ENCODE results near the gene KCNQ5. TPM values are rescaled to one million over a fixed set of nuclear protein-coding genes. Genes with fewer than 3 reads are reported as not detected.

KCNQ5 gene
- total and polyA plus RNA-seq, 2 of the 8 experiments (the other 6 are each of a cell fraction or from before 2014, with no cell fraction given): 0.83 to 1.2 TPM

- 92% methylated on average over 1 of the region's 1 CpG; no CpG with 5 or more reads in 1 of the 2 experiments for WGBS, 2 experiments (ENCODE audit: extremely low coverage in 1 of 2, insufficient coverage in 1 of 2, insufficient read length in 1 of 2, insufficient replicate concordance in 2 of 2, low coverage in 1 of 2, low lambda C conversion rate in 2 of 2, missing lambda C conversion rate in 1 of 2)
- Histone ChIP-seq H4K20me1 (replicated peaks in 1 of 2; ENCODE audit: control insufficient read depth in 1 of 2, insufficient read depth in 2 of 2, low read length in 2 of 2) (no peaks in the 10 kb centered on the region), H3K9ac (replicated peaks in 1 of 4; ENCODE audit: extremely low read depth in 1 of 4, low read depth in 3 of 4, low read length in 3 of 4) (no peak overlapping the region), H4K8ac (ENCODE audit: extremely low read depth, insufficient read depth, low read length) (no peak overlapping the region), H4K5ac (ENCODE audit: insufficient read length, low read depth, low read length) (no peak overlapping the region), H2BK5ac (ENCODE audit: low read depth, low read length) (no peak overlapping the region), H3K4me2 (ENCODE audit: insufficient read depth in 1 of 2, low read depth in 2 of 2, low read length in 2 of 2) (no peak overlapping the region), H3K23me2 (ENCODE audit: low read depth, low read length) (no peaks in the 10 kb centered on the region), H3K14ac (ENCODE audit: insufficient read length) (no peak overlapping the region), H3K79me2 (ENCODE audit: control insufficient read depth in 1 of 2, insufficient read depth in 2 of 2, low read length in 2 of 2) (no peaks in the 10 kb centered on the region), H3K27ac (ENCODE audit: low read depth, low read length) (no peak overlapping the region), H3K56ac (replicated peaks; ENCODE audit: insufficient read length, low read depth, low read length) (no peak overlapping the region), H3K23ac (ENCODE audit: insufficient read length) (no peak overlapping the region), H2BK15ac (ENCODE audit: low read length) (no peak overlapping the region), H2AK5ac (ENCODE audit: low read depth, low read length) (no peak overlapping the region), H3K36me3 (ENCODE audit: control insufficient read depth in 2 of 4, insufficient read depth in 4 of 4, low read length in 3 of 4) (no peaks in the 10 kb centered on the region), H3K79me1 (ENCODE audit: low read depth, low read length) (no peaks in the 10 kb centered on the region), H2BK12ac (ENCODE audit: low read depth, low read length) (no peak overlapping the region), H4K91ac (replicated peaks; ENCODE audit: insufficient read length, low read length) (no peak overlapping the region), H3K18ac (ENCODE audit: extremely low read depth, low read length) (no peak overlapping the region), H3K4ac (replicated peaks; ENCODE audit: insufficient read length, low read depth, low read length) (no peak overlapping the region), H3K9me3 (ENCODE audit: insufficient read depth in 2 of 2, low read depth in 1 of 2, low read length in 1 of 2) (no peaks in the 10 kb centered on the region), H2BK120ac (replicated peaks; ENCODE audit: low read depth, low read length) (no peak overlapping the region), H3K4me1 (replicated peaks in 1 of 4; ENCODE audit: control insufficient read depth in 3 of 4, insufficient read depth in 4 of 4, low read length in 3 of 4) (no peaks in the 10 kb centered on the region), H3K27me3 (replicated peaks in 1 of 4; ENCODE audit: control insufficient read depth in 3 of 4, extremely low read depth in 1 of 4, insufficient read depth in 3 of 4, low read length in 3 of 4) (no peaks in the 10 kb centered on the region), H2AFZ (ENCODE audit: low read length) (no peak overlapping the region), H3K4me3 (ENCODE audit: extremely low read depth in 1 of 4, insufficient read depth in 2 of 4, low read depth in 3 of 4, low read length in 4 of 4) (no peak overlapping the region), H2BK20ac (ENCODE audit: low read length) (no peak overlapping the region)
- DNase-seq (ENCODE audit: low read depth in 1 of 2, low spot score in 2 of 2) (no peak), FAIRE-seq (no peak)
- POLR2A ChIA-PET (ENCODE audit: partially characterized antibody): no interaction called here
- CTCF ChIA-PET (ENCODE audit: partially characterized antibody): interaction anchor here (1.0 kb wide), 1 partner anchor 11 kb away, joined by 3 read pairs; no protein-coding TSS in a partner anchor
- TF ChIP-seq BACH1 (IDR thresholded peaks at IDR 0.05; ENCODE audit: low read length) (no peak), RBBP5 (IDR thresholded peaks at IDR 0.05; ENCODE audit: borderline replicate concordance, low read depth, low read length) (no peak), CBX8 (IDR thresholded peaks at IDR 0.05; ENCODE audit: borderline replicate concordance, low read depth, low read length) (no peak), RFX5 (IDR thresholded peaks at IDR 0.05; ENCODE audit: borderline replicate concordance, low read depth, low read length) (no peak), POU5F1 (IDR thresholded peaks at IDR 0.05; ENCODE audit: low read depth, low read length) (no peak), MAFK (IDR thresholded peaks at IDR 0.05; ENCODE audit: low read depth, low read length) (no peak), PHF8 (conservative IDR thresholded peaks at IDR 0.05; ENCODE audit: low read depth, low read length) (no peak), CBX5 (IDR thresholded peaks at IDR 0.05; ENCODE audit: low read depth, low read length) (no peak), MAX (IDR thresholded peaks at IDR 0.05) (no peak), BRCA1 (IDR thresholded peaks at IDR 0.05; ENCODE audit: low read depth, low read length) (no peak), HDAC2 (IDR thresholded peaks at IDR 0.05; ENCODE audit: borderline replicate concordance in 1 of 2, low read depth in 2 of 2, low read length in 2 of 2) (no peak)
- TF ChIP-seq, protein P1, sequence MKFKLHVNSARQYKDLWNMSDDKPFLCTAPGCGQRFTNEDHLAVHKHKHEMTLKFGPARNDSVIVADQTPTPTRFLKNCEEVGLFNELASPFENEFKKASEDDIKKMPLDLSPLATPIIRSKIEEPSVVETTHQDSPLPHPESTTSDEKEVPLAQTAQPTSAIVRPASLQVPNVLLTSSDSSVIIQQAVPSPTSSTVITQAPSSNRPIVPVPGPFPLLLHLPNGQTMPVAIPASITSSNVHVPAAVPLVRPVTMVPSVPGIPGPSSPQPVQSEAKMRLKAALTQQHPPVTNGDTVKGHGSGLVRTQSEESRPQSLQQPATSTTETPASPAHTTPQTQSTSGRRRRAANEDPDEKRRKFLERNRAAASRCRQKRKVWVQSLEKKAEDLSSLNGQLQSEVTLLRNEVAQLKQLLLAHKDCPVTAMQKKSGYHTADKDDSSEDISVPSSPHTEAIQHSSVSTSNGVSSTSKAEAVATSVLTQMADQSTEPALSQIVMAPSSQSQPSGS (IDR thresholded peaks at IDR 0.05; ENCODE audit: low read length): no peak
Measured at GRCh38 chr6:72675396-72675795, 53.5 kb downstream of the KCNQ5 start.

Data from H1 (cell line).